Measurements from ENCODE around the gene CDK4. TPM values are rescaled to one million over a fixed set of nuclear protein-coding genes. Genes with fewer than 3 reads are reported as not detected.

Gene CDK4
- total and polyA plus RNA-seq, 2 of the 13 experiments (the other 11 are each of a cell fraction or from before 2014, with no cell fraction given): 191 to 209 TPM

DNA sequence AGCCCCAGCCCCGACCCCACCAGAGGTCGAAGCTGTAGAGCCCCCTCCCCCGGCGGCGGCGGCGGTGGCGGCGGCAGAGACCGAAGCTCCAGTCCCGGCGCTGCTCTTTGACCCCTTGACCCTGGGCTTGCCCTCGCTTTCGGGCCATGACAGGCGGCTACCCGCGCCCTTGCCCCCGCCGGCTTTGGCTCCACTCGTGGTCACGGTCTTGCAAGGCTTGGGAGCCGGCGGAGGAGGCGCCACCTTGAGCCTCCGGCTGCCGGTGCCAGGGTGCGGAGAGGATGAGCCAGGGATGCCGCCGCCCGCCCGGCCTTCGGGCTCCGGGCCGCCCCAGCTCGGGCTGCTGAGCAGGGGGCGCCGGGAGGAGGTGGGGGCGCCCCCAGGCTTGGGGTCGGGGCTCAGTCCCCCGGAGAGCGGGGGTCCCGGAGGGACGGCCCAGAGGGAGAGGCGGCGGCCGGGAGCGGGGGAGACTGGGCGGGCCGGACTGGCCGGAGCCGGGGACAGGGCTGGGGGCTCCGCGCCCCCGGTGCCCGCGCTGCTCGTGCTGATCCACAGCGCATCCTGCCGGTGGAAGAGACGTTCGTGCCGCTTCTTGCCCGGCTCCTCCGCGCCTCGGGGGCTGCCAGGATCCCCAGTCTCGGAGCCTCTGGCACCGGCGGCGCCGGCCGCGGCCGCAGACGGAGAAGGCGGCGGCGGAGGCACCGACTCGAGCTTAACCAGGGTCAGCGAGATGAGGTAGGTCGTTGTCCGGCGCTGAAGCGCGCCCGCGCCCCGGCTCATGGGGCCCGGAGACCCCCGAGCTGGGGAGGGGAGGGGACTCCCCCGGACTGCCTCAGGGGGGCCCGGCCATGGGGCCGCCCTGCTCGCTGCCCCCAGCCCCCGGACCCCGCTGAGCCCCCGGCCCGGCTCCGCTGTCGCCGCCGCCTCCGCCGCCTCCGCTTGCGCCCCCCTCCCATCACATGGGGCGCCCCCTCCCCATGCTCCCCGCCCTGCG lies 14.3 kb downstream of the CDK4 start (continued):
- TF ChIP-seq ATF1 (CRISPR knock-in tag; IDR thresholded peaks at IDR 0.05): no peak
- TF ChIP-seq RBM39 (IDR thresholded peaks at IDR 0.05; ENCODE audit: low read depth, low read length, poor library complexity, severe bottlenecking): no peak
- TF ChIP-seq, protein P1, sequence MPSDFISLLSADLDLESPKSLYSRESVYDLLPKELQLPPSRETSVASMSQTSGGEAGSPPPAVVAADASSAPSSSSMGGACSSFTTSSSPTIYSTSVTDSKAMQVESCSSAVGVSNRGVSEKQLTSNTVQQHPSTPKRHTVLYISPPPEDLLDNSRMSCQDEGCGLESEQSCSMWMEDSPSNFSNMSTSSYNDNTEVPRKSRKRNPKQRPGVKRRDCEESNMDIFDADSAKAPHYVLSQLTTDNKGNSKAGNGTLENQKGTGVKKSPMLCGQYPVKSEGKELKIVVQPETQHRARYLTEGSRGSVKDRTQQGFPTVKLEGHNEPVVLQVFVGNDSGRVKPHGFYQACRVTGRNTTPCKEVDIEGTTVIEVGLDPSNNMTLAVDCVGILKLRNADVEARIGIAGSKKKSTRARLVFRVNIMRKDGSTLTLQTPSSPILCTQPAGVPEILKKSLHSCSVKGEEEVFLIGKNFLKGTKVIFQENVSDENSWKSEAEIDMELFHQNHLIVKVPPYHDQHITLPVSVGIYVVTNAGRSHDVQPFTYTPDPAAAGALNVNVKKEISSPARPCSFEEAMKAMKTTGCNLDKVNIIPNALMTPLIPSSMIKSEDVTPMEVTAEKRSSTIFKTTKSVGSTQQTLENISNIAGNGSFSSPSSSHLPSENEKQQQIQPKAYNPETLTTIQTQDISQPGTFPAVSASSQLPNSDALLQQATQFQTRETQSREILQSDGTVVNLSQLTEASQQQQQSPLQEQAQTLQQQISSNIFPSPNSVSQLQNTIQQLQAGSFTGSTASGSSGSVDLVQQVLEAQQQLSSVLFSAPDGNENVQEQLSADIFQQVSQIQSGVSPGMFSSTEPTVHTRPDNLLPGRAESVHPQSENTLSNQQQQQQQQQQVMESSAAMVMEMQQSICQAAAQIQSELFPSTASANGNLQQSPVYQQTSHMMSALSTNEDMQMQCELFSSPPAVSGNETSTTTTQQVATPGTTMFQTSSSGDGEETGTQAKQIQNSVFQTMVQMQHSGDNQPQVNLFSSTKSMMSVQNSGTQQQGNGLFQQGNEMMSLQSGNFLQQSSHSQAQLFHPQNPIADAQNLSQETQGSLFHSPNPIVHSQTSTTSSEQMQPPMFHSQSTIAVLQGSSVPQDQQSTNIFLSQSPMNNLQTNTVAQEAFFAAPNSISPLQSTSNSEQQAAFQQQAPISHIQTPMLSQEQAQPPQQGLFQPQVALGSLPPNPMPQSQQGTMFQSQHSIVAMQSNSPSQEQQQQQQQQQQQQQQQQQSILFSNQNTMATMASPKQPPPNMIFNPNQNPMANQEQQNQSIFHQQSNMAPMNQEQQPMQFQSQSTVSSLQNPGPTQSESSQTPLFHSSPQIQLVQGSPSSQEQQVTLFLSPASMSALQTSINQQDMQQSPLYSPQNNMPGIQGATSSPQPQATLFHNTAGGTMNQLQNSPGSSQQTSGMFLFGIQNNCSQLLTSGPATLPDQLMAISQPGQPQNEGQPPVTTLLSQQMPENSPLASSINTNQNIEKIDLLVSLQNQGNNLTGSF (CRISPR knock-in tag; IDR thresholded peaks at IDR 0.05): no peak
- TF ChIP-seq, protein P2, sequence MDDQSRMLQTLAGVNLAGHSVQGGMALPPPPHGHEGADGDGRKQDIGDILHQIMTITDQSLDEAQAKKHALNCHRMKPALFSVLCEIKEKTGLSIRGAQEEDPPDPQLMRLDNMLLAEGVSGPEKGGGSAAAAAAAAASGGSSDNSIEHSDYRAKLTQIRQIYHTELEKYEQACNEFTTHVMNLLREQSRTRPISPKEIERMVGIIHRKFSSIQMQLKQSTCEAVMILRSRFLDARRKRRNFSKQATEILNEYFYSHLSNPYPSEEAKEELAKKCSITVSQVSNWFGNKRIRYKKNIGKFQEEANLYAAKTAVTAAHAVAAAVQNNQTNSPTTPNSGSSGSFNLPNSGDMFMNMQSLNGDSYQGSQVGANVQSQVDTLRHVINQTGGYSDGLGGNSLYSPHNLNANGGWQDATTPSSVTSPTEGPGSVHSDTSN (CRISPR knock-in tag; IDR thresholded peaks at IDR 0.05; ENCODE audit: borderline replicate concordance): no peak
- TF ChIP-seq U2AF1 (optimal IDR thresholded peaks at IDR 0.05; ENCODE audit: low read depth, low read length): no peak
- no peak for TF ChIP-seq MZF1 (CRISPR knock-in tag; IDR thresholded peaks at IDR 0.05; ENCODE audit: borderline replicate concordance)
- TF ChIP-seq MIER3 (CRISPR knock-in tag; IDR thresholded peaks at IDR 0.05; ENCODE audit: borderline replicate concordance): no peak
- TF ChIP-seq MTF2 (CRISPR knock-in tag; IDR thresholded peaks at IDR 0.05; ENCODE audit: borderline replicate concordance): peak; percentile 37; the same call in 1 of the 2 replicates
- no peak for TF ChIP-seq ZNF138 (CRISPR knock-in tag; IDR thresholded peaks at IDR 0.05; ENCODE audit: low read depth)
- TF ChIP-seq NR2F6 (IDR thresholded peaks at IDR 0.05): no peak
- TF ChIP-seq NR2F6 (CRISPR knock-in tag; IDR thresholded peaks at IDR 0.05): peak; percentile 46; the same call in 1 of the 2 replicates
- TF ChIP-seq, protein P3, sequence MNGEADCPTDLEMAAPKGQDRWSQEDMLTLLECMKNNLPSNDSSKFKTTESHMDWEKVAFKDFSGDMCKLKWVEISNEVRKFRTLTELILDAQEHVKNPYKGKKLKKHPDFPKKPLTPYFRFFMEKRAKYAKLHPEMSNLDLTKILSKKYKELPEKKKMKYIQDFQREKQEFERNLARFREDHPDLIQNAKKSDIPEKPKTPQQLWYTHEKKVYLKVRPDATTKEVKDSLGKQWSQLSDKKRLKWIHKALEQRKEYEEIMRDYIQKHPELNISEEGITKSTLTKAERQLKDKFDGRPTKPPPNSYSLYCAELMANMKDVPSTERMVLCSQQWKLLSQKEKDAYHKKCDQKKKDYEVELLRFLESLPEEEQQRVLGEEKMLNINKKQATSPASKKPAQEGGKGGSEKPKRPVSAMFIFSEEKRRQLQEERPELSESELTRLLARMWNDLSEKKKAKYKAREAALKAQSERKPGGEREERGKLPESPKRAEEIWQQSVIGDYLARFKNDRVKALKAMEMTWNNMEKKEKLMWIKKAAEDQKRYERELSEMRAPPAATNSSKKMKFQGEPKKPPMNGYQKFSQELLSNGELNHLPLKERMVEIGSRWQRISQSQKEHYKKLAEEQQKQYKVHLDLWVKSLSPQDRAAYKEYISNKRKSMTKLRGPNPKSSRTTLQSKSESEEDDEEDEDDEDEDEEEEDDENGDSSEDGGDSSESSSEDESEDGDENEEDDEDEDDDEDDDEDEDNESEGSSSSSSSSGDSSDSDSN (CRISPR knock-in tag; IDR thresholded peaks at IDR 0.05): peak; percentile 27; the same call in 1 of the 2 replicates
- TF ChIP-seq, protein P4, sequence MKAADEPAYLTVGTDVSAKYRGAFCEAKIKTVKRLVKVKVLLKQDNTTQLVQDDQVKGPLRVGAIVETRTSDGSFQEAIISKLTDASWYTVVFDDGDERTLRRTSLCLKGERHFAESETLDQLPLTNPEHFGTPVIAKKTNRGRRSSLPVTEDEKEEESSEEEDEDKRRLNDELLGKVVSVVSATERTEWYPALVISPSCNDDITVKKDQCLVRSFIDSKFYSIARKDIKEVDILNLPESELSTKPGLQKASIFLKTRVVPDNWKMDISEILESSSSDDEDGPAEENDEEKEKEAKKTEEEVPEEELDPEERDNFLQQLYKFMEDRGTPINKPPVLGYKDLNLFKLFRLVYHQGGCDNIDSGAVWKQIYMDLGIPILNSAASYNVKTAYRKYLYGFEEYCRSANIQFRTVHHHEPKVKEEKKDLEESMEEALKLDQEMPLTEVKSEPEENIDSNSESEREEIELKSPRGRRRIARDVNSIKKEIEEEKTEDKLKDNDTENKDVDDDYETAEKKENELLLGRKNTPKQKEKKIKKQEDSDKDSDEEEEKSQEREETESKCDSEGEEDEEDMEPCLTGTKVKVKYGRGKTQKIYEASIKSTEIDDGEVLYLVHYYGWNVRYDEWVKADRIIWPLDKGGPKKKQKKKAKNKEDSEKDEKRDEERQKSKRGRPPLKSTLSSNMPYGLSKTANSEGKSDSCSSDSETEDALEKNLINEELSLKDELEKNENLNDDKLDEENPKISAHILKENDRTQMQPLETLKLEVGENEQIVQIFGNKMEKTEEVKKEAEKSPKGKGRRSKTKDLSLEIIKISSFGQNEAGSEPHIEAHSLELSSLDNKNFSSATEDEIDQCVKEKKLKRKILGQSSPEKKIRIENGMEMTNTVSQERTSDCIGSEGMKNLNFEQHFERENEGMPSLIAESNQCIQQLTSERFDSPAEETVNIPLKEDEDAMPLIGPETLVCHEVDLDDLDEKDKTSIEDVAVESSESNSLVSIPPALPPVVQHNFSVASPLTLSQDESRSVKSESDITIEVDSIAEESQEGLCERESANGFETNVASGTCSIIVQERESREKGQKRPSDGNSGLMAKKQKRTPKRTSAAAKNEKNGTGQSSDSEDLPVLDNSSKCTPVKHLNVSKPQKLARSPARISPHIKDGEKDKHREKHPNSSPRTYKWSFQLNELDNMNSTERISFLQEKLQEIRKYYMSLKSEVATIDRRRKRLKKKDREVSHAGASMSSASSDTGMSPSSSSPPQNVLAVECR (CRISPR knock-in tag; IDR thresholded peaks at IDR 0.05; ENCODE audit: borderline replicate concordance): 0 out of 2 replicates have a peak, but pooled peaks have one; percentile 32
- no peak for TF ChIP-seq ARNT2 (CRISPR knock-in tag; IDR thresholded peaks at IDR 0.05; ENCODE audit: low read depth)
